Glutamatergic neuron (in vitro differentiated cells): ENCODE data around the gene CNOT4. TPM values are rescaled to one million over a fixed set of nuclear protein-coding genes. Genes with fewer than 3 reads are reported as not detected.

Experiments
- DNase-seq: peaks from one replicate; pipeline ENCODE4 v3.0.0; 2022
- H3K27ac Mint-ChIP-seq: one replicate; pipeline ENCODE4 v1.8.0; 2020; ENCODE audit warnings: mild to moderate bottlenecking, mixed read lengths, inconsistent platforms; ENCODE audit not compliant: unreplicated experiment
- H3K27me3 Mint-ChIP-seq: one replicate; pipeline ENCODE4 v1.8.0; 2020; ENCODE audit warnings: mild to moderate bottlenecking, moderate library complexity, mixed read lengths, inconsistent platforms; ENCODE audit not compliant: unreplicated experiment
- H3K36me3 Mint-ChIP-seq: one replicate; pipeline ENCODE4 v1.8.0; 2020; ENCODE audit warnings: mild to moderate bottlenecking, mixed read lengths, inconsistent platforms; ENCODE audit not compliant: unreplicated experiment
- H3K4me1 Mint-ChIP-seq: one replicate; pipeline ENCODE4 v1.8.0; 2020; ENCODE audit warnings: mild to moderate bottlenecking, low read depth, mixed read lengths, inconsistent platforms; ENCODE audit not compliant: unreplicated experiment
- H3K4me3 Mint-ChIP-seq: one replicate; pipeline ENCODE4 v1.8.0; 2020; ENCODE audit warnings: mild to moderate bottlenecking, mixed read lengths, inconsistent platforms; ENCODE audit not compliant: unreplicated experiment
- H3K9me3 Mint-ChIP-seq: one replicate; pipeline ENCODE4 v1.8.0; 2020; ENCODE audit warnings: mild to moderate bottlenecking, moderate library complexity, mixed read lengths, inconsistent platforms; ENCODE audit not compliant: unreplicated experiment
- total RNA-seq: library from RNA; stranded (reverse); fragmentation: NEBNext Ultra II Directional; extraction: Animal tissue kit (Norgen Biotek cat#: 25700); gene quantifications from one replicate; pipeline ENCODE4 v1.2.1, GENCODE V29; 2021; ENCODE audit not compliant: unreplicated experiment
- TF ChIP-seq, protein P1 (sequence below): fragments of 200-600 bp; sonication (generic); IDR thresholded peaks from one replicate; pipeline ENCODE4 v1.5.0; 2021; ENCODE audit not compliant: partially characterized antibody, unreplicated experiment

Gene CNOT4
- total RNA-seq, 1 donor from 2014 or later, result 25.3 TPM

- Mint-ChIP-seq H3K4me3 (no peak overlapping the region), H3K4me1 (no peaks in the 10 kb centered on the region), H3K27ac (no peak overlapping the region), H3K36me3 (no peaks in the 10 kb centered on the region), H3K27me3 (no peaks in the 10 kb centered on the region), H3K9me3 (no peaks in the 10 kb centered on the region)
- DNase-seq, result no peak
- TF ChIP-seq, protein P1, sequence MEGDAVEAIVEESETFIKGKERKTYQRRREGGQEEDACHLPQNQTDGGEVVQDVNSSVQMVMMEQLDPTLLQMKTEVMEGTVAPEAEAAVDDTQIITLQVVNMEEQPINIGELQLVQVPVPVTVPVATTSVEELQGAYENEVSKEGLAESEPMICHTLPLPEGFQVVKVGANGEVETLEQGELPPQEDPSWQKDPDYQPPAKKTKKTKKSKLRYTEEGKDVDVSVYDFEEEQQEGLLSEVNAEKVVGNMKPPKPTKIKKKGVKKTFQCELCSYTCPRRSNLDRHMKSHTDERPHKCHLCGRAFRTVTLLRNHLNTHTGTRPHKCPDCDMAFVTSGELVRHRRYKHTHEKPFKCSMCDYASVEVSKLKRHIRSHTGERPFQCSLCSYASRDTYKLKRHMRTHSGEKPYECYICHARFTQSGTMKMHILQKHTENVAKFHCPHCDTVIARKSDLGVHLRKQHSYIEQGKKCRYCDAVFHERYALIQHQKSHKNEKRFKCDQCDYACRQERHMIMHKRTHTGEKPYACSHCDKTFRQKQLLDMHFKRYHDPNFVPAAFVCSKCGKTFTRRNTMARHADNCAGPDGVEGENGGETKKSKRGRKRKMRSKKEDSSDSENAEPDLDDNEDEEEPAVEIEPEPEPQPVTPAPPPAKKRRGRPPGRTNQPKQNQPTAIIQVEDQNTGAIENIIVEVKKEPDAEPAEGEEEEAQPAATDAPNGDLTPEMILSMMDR, result no peak
These were observed 98.8 kb downstream of the CNOT4 start for GRCh38 chr7:135411098-135411497.

GRCh38 chr7:135410543-135410942 lies 99.4 kb downstream of the CNOT4 start:
- Mint-ChIP-seq H3K4me1 (no peaks in the 10 kb centered on the region), H3K27ac (no peak overlapping the region), H3K9me3 (no peaks in the 10 kb centered on the region), H3K36me3 (no peaks in the 10 kb centered on the region), H3K4me3 (no peak overlapping the region), H3K27me3 (no peaks in the 10 kb centered on the region)
- no peak for DNase-seq
- TF ChIP-seq, protein P1, result no peak

GRCh38 chr7:135409845-135410542 lies 99.9 kb downstream of the CNOT4 start:
- Mint-ChIP-seq H3K36me3 (no peaks in the 10 kb centered on the region), H3K4me3 (no peak overlapping the region), H3K4me1 (no peaks in the 10 kb centered on the region), H3K9me3 (no peaks in the 10 kb centered on the region), H3K27ac (no peak overlapping the region), H3K27me3 (no peaks in the 10 kb centered on the region)
- DNase-seq, result no peak
- TF ChIP-seq, protein P1, result no peak

GRCh38 chr7:135407884-135408283 lies 102.0 kb downstream of the CNOT4 start:
- no peak overlapping the region for H3K27ac Mint-ChIP-seq
- TF ChIP-seq, protein P1, result no peak
- H3K9me3 Mint-ChIP-seq, result no peaks in the 10 kb centered on the region
- no peaks in the 10 kb centered on the region for H3K4me1 Mint-ChIP-seq
- DNase-seq, result no peak
- H3K27me3 Mint-ChIP-seq, result no peaks in the 10 kb centered on the region
- H3K36me3 Mint-ChIP-seq, result no peaks in the 10 kb centered on the region
- no peak overlapping the region for H3K4me3 Mint-ChIP-seq

GRCh38 chr7:135406918-135407317 lies 103.0 kb downstream of the CNOT4 start:
- no peaks in the 10 kb centered on the region for H3K9me3 Mint-ChIP-seq
- no peaks in the 10 kb centered on the region for H3K27me3 Mint-ChIP-seq
- no peaks in the 10 kb centered on the region for H3K4me1 Mint-ChIP-seq
- DNase-seq, result no peak
- H3K27ac Mint-ChIP-seq, result no peak overlapping the region
- no peaks in the 10 kb centered on the region for H3K36me3 Mint-ChIP-seq
- H3K4me3 Mint-ChIP-seq, result no peak overlapping the region
- TF ChIP-seq, protein P1, result no peak
